Endodermal cell (in vitro differentiated cells): ENCODE results near the gene PTGDR2. TPM values are rescaled to one million over a fixed set of nuclear protein-coding genes. Genes with fewer than 3 reads are reported as not detected.

Source experiments
- DNase-seq: peaks from one replicate; pipeline ENCODE4 v3.0.0-alpha.2; 2017
- H3K27ac ChIP-seq: 2 replicates; pipeline ENCODE4 v1.5.1; 2013; ENCODE audit warnings: mild to moderate bottlenecking, low read depth, low read length, moderate library complexity
- H3K27me3 ChIP-seq: 2 replicates; pipeline ENCODE4 v1.6.1; 2013; ENCODE audit warnings: mild to moderate bottlenecking, low read length, moderate library complexity; ENCODE audit not compliant: insufficient read depth, control insufficient read depth, poor library complexity, severe bottlenecking
- H3K36me3 ChIP-seq: 2 replicates; pipeline ENCODE4 v1.7.0; 2013; ENCODE audit warnings: mild to moderate bottlenecking, low read length, moderate library complexity; ENCODE audit not compliant: control insufficient read depth, insufficient read depth
- H3K4me1 ChIP-seq: one replicate; pipeline ENCODE4 v1.7.0; 2013; ENCODE audit warnings: low read length; ENCODE audit not compliant: control insufficient read depth, insufficient read depth
- H3K4me3 ChIP-seq: 2 replicates; pipeline ENCODE4 v1.5.1; 2013; ENCODE audit warnings: mild to moderate bottlenecking, low read length, moderate library complexity
- H3K9ac ChIP-seq: 2 replicates; pipeline ENCODE4 v1.6.1; 2013; ENCODE audit warnings: mild to moderate bottlenecking, low read length, moderate library complexity; ENCODE audit not compliant: poor library complexity, severe bottlenecking; ENCODE audit errors: extremely low read depth
- H3K9me3 ChIP-seq: 2 replicates; pipeline ENCODE4 v1.6.1; 2013; ENCODE audit warnings: mild to moderate bottlenecking, low read length, moderate library complexity; ENCODE audit not compliant: control insufficient read depth
- H3K27ac Mint-ChIP-seq: 2 replicates; pipeline ENCODE4 v1.8.0; 2020; ENCODE audit warnings: mixed read lengths
- H3K27me3 Mint-ChIP-seq: 2 replicates; pipeline ENCODE4 v1.8.0; 2021; ENCODE audit warnings: mild to moderate bottlenecking, mixed read lengths; ENCODE audit not compliant: insufficient read depth
- H3K36me3 Mint-ChIP-seq: 2 replicates; pipeline ENCODE4 v1.8.0; 2020; ENCODE audit warnings: low read depth, mixed read lengths
- H3K4me1 Mint-ChIP-seq: 2 replicates; pipeline ENCODE4 v1.8.0; 2020; ENCODE audit warnings: mixed read lengths
- H3K4me3 Mint-ChIP-seq: 2 replicates; pipeline ENCODE4 v1.8.0; 2020; ENCODE audit warnings: mild to moderate bottlenecking, moderate library complexity, mixed read lengths
- H3K9me3 Mint-ChIP-seq: 2 replicates; pipeline ENCODE4 v1.8.0; 2020; ENCODE audit warnings: mild to moderate bottlenecking, mixed read lengths
- CTCF ChIP-seq: fragments of 200-600 bp; sonication (generic); conservative IDR thresholded peaks from 2 replicates; pipeline ENCODE4 v1.5.0; 2021; ENCODE audit warnings: antibody characterized with exemption, mild to moderate bottlenecking
- WGBS, 2 experiments: methylation state at CpG; one replicate each; pipeline versions ENCODE4 v1.1.5 to v1.1.7; 2013; ENCODE audit warnings: missing lambda C conversion rate in 2 of 2, mixed read lengths in 1 of 2; ENCODE audit not compliant: insufficient coverage in 1 of 2, insufficient read length in 1 of 2; 5-methylcytosine and 5-hydroxymethylcytosine counted together
- total RNA-seq, 2 donors: library from RNA; stranded (reverse); fragmentation: NEBNext Ultra II Directional in 1 of 2; extraction: Animal tissue kit (Norgen Biotek cat#: 25700) in 1 of 2; gene quantifications; 2 replicates in 1 of 2; 3 replicates in 1 of 2; pipeline ENCODE4 v1.2.1, GENCODE V29; 2021

PTGDR2 gene
- total RNA-seq, 2 donors from 2014 or later = 0.15 TPM; not detected in 1

GRCh38 chr11:60870276-60870675, 14.5 kb upstream of the PTGDR2 start:
- H3K36me3 Mint-ChIP-seq = no peaks in the 10 kb centered on the region
- H3K27me3 Mint-ChIP-seq = peaks cover 1% of the 10 kb centered on the region
- H3K27ac Mint-ChIP-seq = no peak overlapping the region
- H3K27me3 ChIP-seq = no peaks in the 10 kb centered on the region
- no peak overlapping the region for H3K9ac ChIP-seq
- peaks cover 2% of the 10 kb centered on the region for H3K9me3 Mint-ChIP-seq
- DNase-seq = peak; percentile 60
- no peaks in the 10 kb centered on the region for H3K4me1 ChIP-seq
- H3K27ac ChIP-seq = no peak overlapping the region
- no peak for TF ChIP-seq CTCF
- 65 to 100% methylated on average over 1 to 3 of the region's 3 CpGs for WGBS, 2 experiments
- no peaks in the 10 kb centered on the region for H3K36me3 ChIP-seq
- H3K4me3 Mint-ChIP-seq = no peak overlapping the region
- H3K9me3 ChIP-seq = no peaks in the 10 kb centered on the region
- peaks cover 4% of the 10 kb centered on the region for H3K4me1 Mint-ChIP-seq
- H3K4me3 ChIP-seq = no peak overlapping the region

GRCh38 chr11:60869451-60869825, 13.7 kb upstream of the PTGDR2 start:
- Mint-ChIP-seq H3K27ac (no peak overlapping the region), H3K27me3 (peaks cover 1% of the 10 kb centered on the region), H3K4me1 (peaks cover 4% of the 10 kb centered on the region), H3K4me3 (no peak overlapping the region), H3K9me3 (peaks cover 2% of the 10 kb centered on the region), H3K36me3 (no peaks in the 10 kb centered on the region)
- 94 to 100% methylated on average over 6 to 7 of the region's 7 CpGs for WGBS, 2 experiments
- TF ChIP-seq CTCF = no peak
- H3K36me3 ChIP-seq = no peaks in the 10 kb centered on the region
- no peak overlapping the region for H3K4me3 ChIP-seq
- no peak overlapping the region for H3K9ac ChIP-seq
- H3K4me1 ChIP-seq = no peaks in the 10 kb centered on the region
- H3K27ac ChIP-seq = no peak overlapping the region
- DNase-seq = no peak
- H3K27me3 ChIP-seq = no peaks in the 10 kb centered on the region
- H3K9me3 ChIP-seq = no peaks in the 10 kb centered on the region

- no peak overlapping the region for H3K27ac ChIP-seq
- TF ChIP-seq CTCF = no peak
- H3K27me3 Mint-ChIP-seq = peaks cover 1% of the 10 kb centered on the region
- DNase-seq = no peak
- H3K9ac ChIP-seq = no peak overlapping the region
- no peak overlapping the region for H3K4me3 ChIP-seq
- H3K27ac Mint-ChIP-seq = no peak overlapping the region
- H3K9me3 Mint-ChIP-seq = peaks cover 2% of the 10 kb centered on the region
- WGBS, 2 experiments = 92 to 93% methylated on average over 4 to 10 of the region's 10 CpGs
- peaks cover 4% of the 10 kb centered on the region for H3K4me1 Mint-ChIP-seq
- no peaks in the 10 kb centered on the region for H3K4me1 ChIP-seq
- H3K27me3 ChIP-seq = no peaks in the 10 kb centered on the region
- no peaks in the 10 kb centered on the region for H3K9me3 ChIP-seq
- H3K4me3 Mint-ChIP-seq = no peak overlapping the region
- no peaks in the 10 kb centered on the region for H3K36me3 Mint-ChIP-seq
- no peaks in the 10 kb centered on the region for H3K36me3 ChIP-seq
Measured at GRCh38 chr11:60868682-60869450, 13.1 kb upstream of the PTGDR2 start.
